Dorsolateral prefrontal cortex (tissue), 118 donors: Measurements from ENCODE around the gene FYN. TPM values are rescaled to one million over a fixed set of nuclear protein-coding genes. Genes with fewer than 3 reads are reported as not detected.

Experiments used
- total RNA-seq, 120 experiments: library from RNA; stranded (reverse); gene quantifications; one replicate each; pipeline versions ENCODE4 v1.2.3 to v1.2.4, GENCODE V29; 2022

Gene FYN
- total RNA-seq, 120 experiments from 2014 or later: 174 to 413 (median 233) TPM

Other genes with a start within 250 kb of the FYN start
- gene CCN6, start 180.7 kb upstream of the FYN start, total RNA-seq: not detected
- 10 to 100 TPM; 28.3 to 69.6 (median 48.6) TPM for gene TUBE1, start 214.0 kb upstream of the FYN start, total RNA-seq
- gene FAM229B, start 214.1 kb upstream of the FYN start, total RNA-seq: 10 to 100 TPM; 33.7 to 84.2 (median 59.9) TPM